Occipital lobe (tissue), 2 donors: ENCODE data around the gene RMI2. TPM values are rescaled to one million over a fixed set of nuclear protein-coding genes. Genes with fewer than 3 reads are reported as not detected.
"Not testable (repeated sequence)": the region's sequence is repeated elsewhere in the genome, so short reads cannot be mapped to it uniquely, and the experiment has no call there.

ENCODE experiments used
- DNase-seq: peaks from one replicate; lab custom pipeline; 2025; lab: John Stamatoyannopoulos, UW
- total RNA-seq: library from RNA; depleted of rRNA; stranded (reverse); fragments of >200 nt; gene quantifications from one replicate; pipeline ENCODE4 v1.2.3, GENCODE V29; 2014

RMI2 gene
- 4.1 TPM for total RNA-seq

- DNase-seq = peak; percentile 85
Measured at GRCh38 chr16:11345040-11345862, at the start of gene RMI2. TSS of gene RMI2 (plus strand) at chr16:11345459. CDS start at chr16:11345472, 13 bp downstream.

GRCh38 chr16:11295672-11296071 lies 49.6 kb upstream of the RMI2 start:
- no peak for DNase-seq

GRCh38 chr16:11296351-11296705 lies 48.9 kb upstream of the RMI2 start:
- DNase-seq = no peak

GRCh38 chr16:11296706-11297491 lies 48.4 kb upstream of the RMI2 start:
- DNase-seq = no peak

GRCh38 chr16:11297492-11298142 lies 47.6 kb upstream of the RMI2 start:
- DNase-seq = peak; percentile 77

GRCh38 chr16:11298143-11298900 lies 46.9 kb upstream of the RMI2 start:
- DNase-seq = no peak

GRCh38 chr16:11298950-11299547 lies 46.2 kb upstream of the RMI2 start:
- DNase-seq = not testable (repeated sequence)

GRCh38 chr16:11299865-11300559 lies 45.2 kb upstream of the RMI2 start:
- no peak for DNase-seq

- no peak for DNase-seq
Measured at GRCh38 chr16:11300560-11300892, 44.7 kb upstream of the RMI2 start.

- no peak for DNase-seq
Measured at GRCh38 chr16:11301645-11302501, 43.4 kb upstream of the RMI2 start.

- DNase-seq = no peak
Measured at GRCh38 chr16:11302977-11303376, 42.3 kb upstream of the RMI2 start.

GRCh38 chr16:11303405-11304138 lies 41.7 kb upstream of the RMI2 start:
- DNase-seq = no peak

GRCh38 chr16:11306381-11306780 lies 38.9 kb upstream of the RMI2 start:
- DNase-seq = no peak

GRCh38 chr16:11306997-11307638 lies 38.1 kb upstream of the RMI2 start:
- DNase-seq = no peak

- DNase-seq = no peak
Measured at GRCh38 chr16:11307639-11308492, 37.4 kb upstream of the RMI2 start.

- DNase-seq = no peak
Measured at GRCh38 chr16:11308493-11309283, 36.6 kb upstream of the RMI2 start.
